ENCODE measurements around the gene GPR37L1.
"Not testable (repeated sequence)": the region's sequence is repeated elsewhere in the genome, so short reads cannot be mapped to it uniquely, and the experiment has no call there.

GPR37L1 gene

DNA sequence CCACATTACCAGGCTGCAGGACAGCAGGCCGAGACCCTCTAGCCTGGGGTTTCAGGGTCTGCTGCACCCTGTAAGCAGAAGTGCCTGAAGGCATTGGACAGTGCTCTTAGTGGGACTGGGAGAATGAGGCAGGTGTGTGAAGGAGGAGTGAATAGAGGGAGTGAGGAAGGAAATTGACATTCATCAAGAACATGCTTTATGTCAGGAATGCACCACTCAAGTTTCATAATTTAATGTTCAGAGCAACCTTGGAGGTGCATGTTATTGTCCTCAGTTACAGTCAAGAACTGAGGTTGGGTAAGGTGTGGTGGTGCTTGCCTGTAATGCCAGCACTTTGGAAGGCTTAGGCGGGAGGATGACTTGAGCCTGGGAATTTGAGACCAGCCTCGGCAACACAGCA is 11.7 kb upstream of the GPR37L1 start:
- DNase-seq, result no peak

- not testable (repeated sequence) for DNase-seq
These were observed 11.1 kb upstream of the GPR37L1 start for GRCh38 chr1:202111589-202111988.

DNA sequence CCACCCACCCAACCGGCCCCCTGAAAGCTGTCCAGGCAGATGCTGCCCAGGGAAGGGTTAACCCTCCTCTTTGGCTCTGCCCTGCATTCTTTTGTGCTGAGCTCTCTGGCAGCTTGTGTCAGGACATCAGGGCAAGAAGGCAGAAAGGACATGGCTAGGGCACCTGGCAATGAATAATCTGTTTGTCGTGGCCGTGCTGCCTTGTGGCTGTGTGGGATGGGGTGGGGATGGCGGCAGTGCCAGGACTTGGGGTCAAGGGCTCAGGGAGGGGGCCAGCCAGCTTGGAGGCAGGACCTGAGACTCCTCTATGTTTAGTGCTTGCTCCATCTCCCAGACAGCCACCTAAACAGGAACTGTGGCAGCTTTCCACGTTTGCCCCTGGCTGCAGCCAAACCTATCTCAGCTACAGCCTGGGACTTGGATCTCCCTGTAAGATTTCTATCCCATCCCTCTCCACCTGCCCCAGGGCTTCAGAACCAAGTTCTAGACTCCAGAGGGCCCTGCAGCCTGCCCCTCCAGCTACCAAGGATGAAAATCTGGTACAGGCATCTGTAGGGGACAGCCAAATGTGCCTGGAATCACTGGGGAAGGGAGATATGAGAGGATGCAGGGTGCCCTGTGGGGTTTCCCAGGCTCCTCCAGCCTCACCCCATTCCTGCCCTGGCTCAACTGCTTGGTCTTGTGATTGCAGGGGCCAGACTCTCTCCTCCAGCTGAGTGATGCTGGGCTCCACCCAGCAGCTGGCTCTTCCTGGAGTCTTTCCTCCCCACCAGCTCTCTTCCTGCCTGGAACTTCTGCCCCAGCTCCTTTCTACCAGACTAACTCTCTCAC is 9.6 kb upstream of the GPR37L1 start:
- no peak for DNase-seq

GRCh38 chr1:202113690-202114300 is 8.9 kb upstream of the GPR37L1 start:
- DNase-seq, result no peak

GRCh38 chr1:202116287-202116686 is 6.4 kb upstream of the GPR37L1 start:
- no peak for DNase-seq

DNA sequence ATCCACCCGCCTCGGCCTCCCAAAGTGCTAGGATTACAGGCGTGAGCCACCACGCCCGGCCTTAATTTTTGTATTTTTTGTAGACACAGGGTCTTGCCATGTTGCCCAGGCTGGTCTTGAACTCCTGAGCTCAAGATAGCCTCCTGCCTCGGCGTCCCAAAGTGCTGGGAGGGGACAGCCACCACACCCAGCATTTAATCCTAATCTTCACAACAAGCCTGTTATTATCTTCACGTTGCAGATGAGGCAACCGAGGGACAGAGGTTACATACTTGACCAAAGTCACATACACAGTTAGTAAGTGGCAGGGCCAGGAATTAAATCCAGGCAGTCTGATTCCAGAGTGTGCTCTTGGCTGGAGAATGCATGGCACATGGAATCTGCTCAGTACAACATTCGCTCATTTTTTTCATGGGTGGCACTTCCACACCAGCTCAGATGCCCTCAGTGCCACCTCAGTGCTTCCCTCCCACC is 4.8 kb upstream of the GPR37L1 start:
- no peak for DNase-seq

DNA sequence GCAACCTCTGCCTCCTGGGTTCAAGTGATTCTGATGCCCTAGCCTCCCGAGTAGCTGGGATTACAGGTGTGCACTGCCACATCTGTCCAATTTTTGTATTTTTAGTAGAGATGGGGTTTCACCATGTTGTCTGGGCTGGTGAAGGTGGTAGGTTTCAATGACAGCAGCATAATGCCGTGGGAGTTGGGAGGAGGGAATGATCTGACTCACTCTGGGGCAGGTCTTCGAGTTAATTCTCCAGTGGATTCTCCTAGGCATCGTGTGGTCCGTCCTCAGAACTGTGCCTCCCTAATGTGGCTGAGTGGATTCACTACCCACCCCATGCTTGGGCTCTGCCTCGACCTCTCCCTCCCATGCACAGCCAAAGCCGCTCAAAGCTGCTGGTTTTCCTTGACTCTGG is 1.7 kb upstream of the GPR37L1 start:
- DNase-seq, result no peak

- DNase-seq, result no peak
These were observed 658 bp downstream of the GPR37L1 start for GRCh38 chr1:202123336-202123813.

GRCh38 chr1:202124142-202124541 is 1.4 kb downstream of the GPR37L1 start:
- DNase-seq, result no peak

DNA sequence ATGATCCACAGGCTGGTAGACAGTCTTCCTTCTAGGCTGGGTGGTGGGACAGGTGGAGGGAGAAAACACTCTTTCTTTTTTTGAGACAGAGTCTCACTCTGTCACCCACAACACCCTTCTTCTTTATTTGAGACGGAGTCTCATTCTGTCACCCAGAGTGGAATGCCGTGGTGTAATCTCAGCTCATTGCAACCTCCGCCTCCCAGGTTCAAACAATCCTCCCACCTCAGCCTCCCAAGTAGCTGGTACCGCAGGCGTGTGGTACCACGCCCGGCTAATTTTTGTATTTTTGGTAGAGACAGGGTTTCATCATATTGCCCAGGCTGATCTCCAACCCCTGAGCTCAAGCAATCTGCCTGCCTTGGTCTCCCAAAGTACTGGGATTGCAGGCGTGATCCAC is 2.9 kb downstream of the GPR37L1 start:
- DNase-seq, result no peak

DNA sequence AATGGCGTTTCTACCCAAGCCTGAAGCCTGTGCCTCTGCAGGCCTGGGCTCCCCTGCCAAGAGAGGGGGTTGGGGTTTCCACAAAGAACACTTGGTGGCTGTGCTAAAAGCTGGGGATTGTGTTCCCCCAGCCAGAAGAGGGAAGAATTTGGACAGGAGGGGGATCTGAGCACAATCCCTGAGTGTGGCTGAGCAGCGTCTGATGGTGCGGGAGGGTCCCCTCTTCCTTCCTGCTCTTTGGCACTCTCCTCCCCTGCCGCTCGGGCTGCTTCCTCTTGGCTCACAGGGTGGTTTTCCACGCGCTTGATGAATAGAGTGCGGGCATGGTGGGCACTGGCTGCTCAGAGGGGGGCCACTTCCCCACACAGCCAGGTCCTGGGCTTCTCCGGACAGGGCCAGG is 3.7 kb downstream of the GPR37L1 start:
- no peak for DNase-seq

DNA sequence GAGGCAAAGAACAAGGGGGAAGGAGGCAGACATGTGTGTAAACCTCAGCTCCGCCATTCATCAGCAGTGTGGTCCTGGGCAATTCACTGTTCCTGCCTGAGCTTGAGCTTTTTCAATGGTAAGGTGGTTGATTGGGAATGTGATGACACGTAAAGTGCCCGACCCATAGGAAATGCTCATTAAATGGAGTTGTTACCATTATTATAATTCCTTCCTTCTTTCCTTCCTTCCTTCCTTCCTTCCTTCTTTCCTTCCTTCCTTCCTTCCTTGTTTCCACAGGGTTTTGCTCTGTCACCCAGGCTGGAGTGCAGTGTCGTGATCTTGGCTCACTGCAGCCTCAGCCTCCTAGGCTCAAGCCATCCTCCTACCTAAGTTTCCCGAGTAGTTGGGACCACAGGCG is 4.3 kb downstream of the GPR37L1 start:
- DNase-seq, result no peak

GRCh38 chr1:202127836-202128622 is 5.3 kb downstream of the GPR37L1 start:
- no peak for DNase-seq

- DNase-seq, result no peak
These were observed 7.0 kb downstream of the GPR37L1 start for GRCh38 chr1:202129453-202130296.

- peak; percentile 59 for DNase-seq
These were observed 7.6 kb downstream of the GPR37L1 start for GRCh38 chr1:202130297-202130721.

DNA sequence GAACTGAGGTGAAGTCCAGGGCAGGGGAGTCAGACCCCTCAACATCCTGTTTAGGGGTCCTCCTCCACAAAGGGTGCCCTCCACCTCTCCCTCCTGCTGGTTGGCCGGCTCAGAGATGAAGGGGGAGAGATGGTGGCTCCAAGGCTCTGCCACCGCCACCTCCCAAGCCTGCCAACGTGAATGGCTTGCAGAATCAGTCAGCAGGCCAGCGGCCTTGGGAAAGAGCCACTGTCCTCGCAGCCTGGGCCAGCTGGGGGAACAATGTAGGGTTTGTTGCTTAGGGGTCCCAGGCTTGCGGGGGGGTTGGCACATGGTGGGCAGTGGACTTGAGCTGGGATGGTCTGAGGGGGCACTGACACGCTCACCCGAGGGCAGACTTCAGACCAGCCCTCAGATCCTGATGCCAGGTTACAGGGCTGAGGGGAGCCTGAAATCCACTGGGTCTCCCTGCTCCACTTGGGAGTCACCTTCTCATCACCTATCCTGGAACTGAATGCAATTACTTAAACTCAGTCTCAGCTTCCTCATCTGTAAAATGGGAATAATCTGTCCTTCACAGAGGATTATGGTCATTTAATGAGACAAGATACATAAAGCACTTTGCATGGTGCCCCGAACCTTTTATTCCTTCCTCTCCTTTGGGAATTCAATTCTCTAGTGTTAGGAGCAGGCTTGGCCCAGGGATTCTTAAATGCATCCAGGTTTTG is 8.3 kb downstream of the GPR37L1 start:
- DNase-seq, result no peak

GRCh38 chr1:202131956-202132821 is 9.5 kb downstream of the GPR37L1 start:
- no peak for DNase-seq

- no peak for DNase-seq
These were observed 10.3 kb downstream of the GPR37L1 start for GRCh38 chr1:202133001-202133400.

- no peak for DNase-seq
These were observed 10.8 kb downstream of the GPR37L1 start for GRCh38 chr1:202133496-202133895.

- DNase-seq, result no peak
These were observed 11.3 kb downstream of the GPR37L1 start for GRCh38 chr1:202133989-202134388.

DNA sequence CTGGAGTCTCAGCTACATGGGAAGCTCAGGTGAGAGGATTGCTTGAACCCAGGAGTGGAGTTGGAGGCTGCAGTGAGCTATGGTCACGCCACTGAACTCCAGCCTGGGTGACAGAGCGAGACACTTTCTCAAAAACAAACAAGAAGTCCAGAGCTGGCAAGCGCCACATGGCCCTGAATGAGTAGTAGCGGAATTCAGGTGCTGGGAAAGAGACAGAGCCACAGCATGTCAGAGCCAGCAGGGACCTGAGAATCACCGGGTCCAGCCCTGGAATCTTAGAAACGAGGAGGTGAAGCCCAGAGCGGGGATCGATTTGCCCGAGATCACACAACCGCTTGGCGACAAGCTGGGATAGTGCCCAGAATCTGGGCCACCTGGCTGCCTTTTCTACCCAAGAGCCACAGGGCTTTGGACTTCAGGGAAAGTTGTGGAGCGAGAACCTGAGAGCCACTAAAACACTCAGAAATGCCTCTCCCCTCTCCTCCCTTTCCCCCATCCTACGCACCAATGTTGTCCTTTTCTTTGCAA is 12.0 kb downstream of the GPR37L1 start:
- no peak for DNase-seq
